HL-60 (cell line): ENCODE results near the gene NPB.
A peak's percentile ranks its signal among the peaks of the same experiment; 100 is the strongest.

Experiments
- DNase-seq, 2 experiments: peaks; one replicate each; pipeline ENCODE4 v3.0.0-alpha.2; 2010 to 2020; ENCODE audit warnings: low read depth in 1 of 2, low spot score in 1 of 2
- H3K27ac ChIP-seq: fragments of 250-450 bp; sonication (Bioruptor Pico); replicated peaks from 2 replicates; pipeline ENCODE4 v1.5.1; 2020; ENCODE audit warnings: mild to moderate bottlenecking, moderate library complexity
- H3K27me3 ChIP-seq: fragments of 250-450 bp; sonication (Bioruptor Pico); 2 replicates; pipeline ENCODE4 v1.5.1; 2021; ENCODE audit warnings: mild to moderate bottlenecking, moderate library complexity; ENCODE audit not compliant: insufficient read depth, poor library complexity, severe bottlenecking
- H3K4me3 ChIP-seq: replicated peaks from 2 replicates; pipeline ENCODE4 v1.5.1; 2011; ENCODE audit warnings: mild to moderate bottlenecking, control low read depth, low read length; ENCODE audit not compliant: insufficient read depth
- CTCF ChIP-seq: IDR thresholded peaks from one replicate; pipeline ENCODE4 v1.5.1; 2011; ENCODE audit warnings: low read length, control low read depth, inconsistent platforms; ENCODE audit not compliant: insufficient read depth
- GABPA ChIP-seq: IDR thresholded peaks from 2 replicates; pipeline ENCODE4 v1.6.1; 2012; ENCODE audit warnings: low read depth
- POLR2AphosphoS5 ChIP-seq: IDR thresholded peaks from 2 replicates; pipeline ENCODE4 v1.6.1; 2012; ENCODE audit warnings: low read depth
- REST ChIP-seq: IDR thresholded peaks from 2 replicates; pipeline ENCODE4 v1.6.1; 2012; ENCODE audit warnings: low read depth; ENCODE audit not compliant: insufficient replicate concordance
- SPI1 ChIP-seq: IDR thresholded peaks from 2 replicates; pipeline ENCODE4 v1.6.1; 2012; ENCODE audit warnings: low read depth, mild to moderate bottlenecking, borderline replicate concordance

Gene NPB

GRCh38 chr17:81863833-81864768 lies 37.9 kb upstream of the NPB start:
- no peak; the same call in 1 of the 2 replicates for TF ChIP-seq POLR2AphosphoS5
- no peak for TF ChIP-seq REST
- no peak for TF ChIP-seq GABPA
- TF ChIP-seq CTCF = no peak
- no peak for TF ChIP-seq SPI1
- Histone ChIP-seq H3K27ac (peak overlapping the region; percentile 96), H3K4me3 (no peak overlapping the region), H3K27me3 (no peaks in the 10 kb centered on the region)
- no peak for DNase-seq

GRCh38 chr17:81865358-81865732 lies 36.7 kb upstream of the NPB start:
- peak overlapping the region; percentile 93 for H3K27ac ChIP-seq
- TF ChIP-seq CTCF (no peak), REST (no peak), GABPA (no peak), SPI1 (no peak), POLR2AphosphoS5 (no peak)
- no peak for DNase-seq
- H3K4me3 ChIP-seq = no peak overlapping the region
- no peaks in the 10 kb centered on the region for H3K27me3 ChIP-seq

- TF ChIP-seq CTCF (no peak), POLR2AphosphoS5 (peak; percentile 52)
- peak overlapping the region; percentile 93 for H3K27ac ChIP-seq
- no peak overlapping the region for H3K4me3 ChIP-seq
- H3K27me3 ChIP-seq = no peaks in the 10 kb centered on the region
- DNase-seq = no peak
Observed at GRCh38 chr17:81865733-81866439, 36.2 kb upstream of the NPB start.
